MV-4-11 (cell line): Measurements from ENCODE around the gene GPHA2.

ENCODE experiments used
- DNase-seq: peaks from one replicate; lab custom pipeline; 2025; lab: John Stamatoyannopoulos, UW

Gene GPHA2

DNA sequence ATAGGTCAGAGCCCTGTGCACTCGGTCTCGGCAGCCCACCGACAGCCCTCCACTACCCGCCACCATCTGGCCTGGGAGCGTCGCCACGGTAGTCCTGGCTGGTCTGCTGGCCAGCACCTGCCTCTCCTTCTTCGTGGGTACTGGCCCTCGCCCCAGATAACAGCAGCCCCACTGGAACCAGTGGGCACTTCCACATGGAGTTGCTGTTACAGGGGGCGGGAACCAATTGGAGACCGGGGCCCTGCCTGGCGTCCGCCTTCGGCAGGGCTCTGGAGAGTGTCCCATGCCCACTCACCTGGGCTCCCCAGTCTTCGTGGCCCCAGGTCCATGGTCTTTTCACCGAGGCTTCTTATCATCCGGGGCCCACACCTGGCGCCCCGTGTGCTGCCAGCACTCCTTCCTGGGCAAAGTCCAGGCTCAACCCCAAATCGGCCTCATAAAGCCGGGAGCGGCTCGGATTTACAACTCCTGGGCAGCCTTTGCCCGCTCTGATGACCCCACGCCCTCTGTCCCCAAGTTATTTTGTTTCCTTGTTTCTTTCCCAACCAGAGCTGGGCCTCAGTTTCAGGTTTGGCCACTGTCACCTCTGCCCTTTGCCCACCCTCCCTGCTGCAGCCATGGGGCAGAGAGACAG lies 44.4 kb downstream of the GPHA2 start:
- no peak for DNase-seq

- DNase-seq: no peak
Observed at GRCh38 chr11:64890522-64890939, 45.2 kb downstream of the GPHA2 start.

- DNase-seq: peak; percentile 21
Observed at GRCh38 chr11:64888729-64889511, 46.8 kb downstream of the GPHA2 start.

GRCh38 chr11:64888406-64888728 lies 47.3 kb downstream of the GPHA2 start:
- no peak for DNase-seq

- peak; percentile 65 for DNase-seq
Observed at GRCh38 chr11:64887757-64888405, 47.8 kb downstream of the GPHA2 start.

DNA sequence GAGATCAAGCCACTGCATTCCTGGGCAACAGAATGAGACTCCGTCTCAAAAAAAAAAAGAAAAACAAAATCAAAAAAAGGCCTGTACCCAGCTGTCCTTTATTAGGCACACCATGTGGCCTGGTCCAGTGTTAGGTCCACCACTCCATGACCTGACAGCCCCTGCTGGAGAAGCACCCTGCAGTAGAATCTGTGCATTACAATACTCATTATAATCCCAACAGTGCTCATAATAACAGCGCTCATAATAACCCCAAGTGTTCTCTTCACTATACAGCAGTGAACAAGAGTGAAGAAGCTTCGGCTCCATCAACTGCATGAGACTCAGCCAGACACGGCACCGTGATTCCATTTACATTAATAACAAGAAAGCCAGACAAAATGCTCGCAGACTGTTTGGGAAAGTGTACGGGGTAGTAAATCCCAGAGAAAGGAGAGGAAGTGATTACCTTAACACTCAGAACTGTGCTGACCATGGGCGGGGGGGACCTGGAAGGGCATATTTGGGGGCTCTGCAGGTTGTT lies 48.4 kb downstream of the GPHA2 start:
- DNase-seq: no peak

GRCh38 chr11:64885367-64886286 lies 50.1 kb downstream of the GPHA2 start:
- DNase-seq: peak; percentile 97
